SK-N-DZ (cell line): ENCODE results near the gene IDUA.

Experiments
- DNase-seq: peaks from one replicate; pipeline ENCODE4 v3.0.0-alpha.2; 2015; ENCODE audit warnings: low spot score

Gene IDUA

DNA sequence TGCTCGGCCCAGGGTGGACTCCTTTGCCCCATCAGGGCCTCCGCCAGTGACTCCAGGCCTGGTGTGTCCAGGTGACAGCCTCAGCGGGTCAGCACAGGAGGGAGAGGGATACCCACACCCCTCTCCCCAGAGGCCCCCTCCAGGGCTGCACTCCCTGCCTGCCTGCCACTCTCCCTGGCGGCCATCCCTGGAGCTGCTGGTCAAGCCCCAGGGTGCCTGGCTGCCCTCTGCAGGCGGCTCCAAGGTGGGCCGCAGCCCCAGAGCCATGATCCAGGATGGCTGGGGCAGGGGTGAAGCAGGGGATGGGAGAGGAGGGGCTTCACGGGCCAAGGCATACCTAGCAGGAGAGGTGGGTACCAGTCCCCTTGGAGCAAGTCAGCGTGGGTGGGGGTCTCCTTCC, 28.3 kb downstream of the IDUA start:
- DNase-seq: no peak

DNA sequence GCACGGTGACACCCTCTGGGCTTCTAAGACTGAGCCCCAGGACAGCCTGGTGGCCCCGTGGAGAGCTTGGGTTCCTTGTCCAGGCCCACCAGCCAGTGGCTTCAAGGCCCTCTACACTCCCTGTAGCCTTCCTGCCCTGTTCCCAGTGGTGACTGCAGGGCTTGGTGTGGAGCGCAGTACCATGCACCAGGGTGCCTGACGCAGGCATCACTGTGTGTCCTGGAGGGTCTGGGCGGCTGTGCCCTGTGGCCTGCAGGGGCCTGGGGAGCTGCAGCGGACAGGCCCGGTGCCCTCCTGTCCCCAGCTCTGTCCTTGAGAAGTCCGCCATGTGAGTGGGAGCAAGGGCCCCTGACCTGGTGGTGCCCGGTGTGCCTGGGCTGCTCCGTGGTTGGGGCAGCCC, 28.9 kb downstream of the IDUA start:
- no peak for DNase-seq

DNA sequence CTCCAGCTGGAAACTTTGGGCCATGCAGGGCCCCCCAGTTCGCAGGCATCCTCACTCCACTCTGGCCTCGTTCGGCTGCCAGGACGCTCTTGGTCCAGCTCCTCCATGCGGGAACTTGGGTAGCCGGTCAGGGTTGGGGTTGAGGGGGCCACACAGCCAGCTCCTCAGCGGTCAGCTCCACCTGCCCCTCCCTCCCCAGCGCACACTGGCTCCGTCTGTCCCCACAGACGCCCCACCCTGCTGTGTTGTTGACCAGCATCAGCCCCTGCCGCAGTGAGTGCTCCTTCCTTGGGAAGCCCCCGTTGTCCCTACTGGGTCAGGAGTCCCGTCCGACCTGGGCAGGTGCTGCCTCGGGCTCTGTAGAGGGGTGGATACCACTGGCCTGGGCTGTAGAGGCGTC, 30.4 kb downstream of the IDUA start:
- DNase-seq: no peak

DNA sequence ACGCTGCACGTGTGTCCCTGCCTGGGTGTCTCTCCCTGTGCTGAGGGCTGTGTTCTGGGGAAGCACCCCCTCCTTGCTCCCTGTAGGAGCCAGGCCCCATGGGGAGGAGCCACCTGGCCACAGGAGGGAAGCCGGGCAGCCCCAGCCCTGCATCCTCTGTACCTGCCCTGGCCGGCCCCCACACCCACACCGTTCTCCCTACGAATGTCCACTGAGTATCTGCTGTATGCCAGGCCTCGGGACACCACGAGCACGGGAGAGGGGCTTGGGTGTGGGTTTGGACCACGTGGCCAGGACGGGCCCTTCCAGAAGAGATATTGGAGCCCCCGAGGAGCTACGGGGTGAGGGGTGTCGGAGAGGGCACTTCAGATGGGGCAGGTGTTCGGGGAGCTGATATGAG, 30.9 kb downstream of the IDUA start:
- DNase-seq: no peak

DNA sequence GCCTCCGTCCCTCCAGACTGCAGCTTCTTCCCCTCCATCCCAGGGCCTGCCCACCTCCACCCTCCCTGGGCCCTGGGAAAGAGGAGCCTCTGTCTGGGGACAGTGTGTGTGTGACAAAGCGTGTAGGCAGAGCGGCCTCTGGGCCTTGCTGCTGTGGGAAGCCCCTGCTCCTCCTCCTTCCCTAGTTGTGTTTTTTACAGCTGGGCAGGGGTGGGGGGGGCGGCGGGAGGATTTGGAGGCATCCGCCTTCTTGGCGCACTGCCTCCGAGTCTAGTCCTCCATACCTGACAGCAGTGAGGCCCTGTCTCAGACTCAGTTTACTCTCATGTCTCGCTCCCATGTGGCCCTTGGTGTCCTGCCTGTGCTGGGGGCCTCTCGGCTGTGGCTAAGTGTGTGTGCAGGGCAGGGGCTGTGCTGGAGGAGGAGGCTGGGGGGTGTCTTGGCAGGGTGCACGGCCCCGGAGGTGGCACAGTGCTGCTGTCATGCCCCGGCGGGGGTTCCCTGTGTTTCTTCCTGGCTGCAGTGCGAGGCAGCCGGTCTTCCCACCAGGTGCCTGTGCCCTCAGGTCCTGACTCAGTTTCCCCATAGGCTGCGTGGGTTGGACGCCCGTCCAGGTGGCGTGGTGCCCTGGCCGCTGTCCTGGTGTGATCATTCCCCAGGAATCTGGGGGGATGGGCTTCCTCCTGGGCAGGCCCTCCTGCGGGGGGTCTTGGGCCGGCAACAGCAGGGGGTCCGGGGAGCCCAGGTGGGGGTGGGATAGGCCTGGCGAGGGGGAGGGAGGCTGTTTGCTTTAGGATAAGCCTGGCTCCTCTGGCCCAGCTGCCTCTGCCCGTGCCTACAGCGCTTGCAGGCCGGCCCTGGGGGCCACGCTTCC, 31.5 kb downstream of the IDUA start:
- no peak for DNase-seq

DNA sequence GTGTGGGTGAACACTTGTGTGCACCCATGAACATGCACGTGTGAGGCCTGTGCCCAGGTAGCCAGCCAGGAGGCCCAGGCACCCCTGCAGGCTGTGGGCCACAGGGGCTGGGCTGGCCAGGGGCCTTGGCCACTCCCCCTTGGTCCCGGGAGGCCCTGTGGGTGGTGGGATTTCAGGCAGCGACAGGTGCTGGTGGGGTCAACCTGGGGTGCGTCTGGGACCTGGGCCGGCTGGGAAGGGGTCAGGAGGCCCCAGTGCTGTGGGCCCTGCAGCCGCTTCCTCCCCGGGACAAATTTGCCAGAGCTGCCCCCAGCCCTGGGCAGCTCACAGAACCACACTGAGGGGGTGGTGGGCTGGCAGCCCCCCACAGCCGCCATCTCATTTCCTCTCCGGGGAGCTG, 32.5 kb downstream of the IDUA start:
- no peak for DNase-seq

DNA sequence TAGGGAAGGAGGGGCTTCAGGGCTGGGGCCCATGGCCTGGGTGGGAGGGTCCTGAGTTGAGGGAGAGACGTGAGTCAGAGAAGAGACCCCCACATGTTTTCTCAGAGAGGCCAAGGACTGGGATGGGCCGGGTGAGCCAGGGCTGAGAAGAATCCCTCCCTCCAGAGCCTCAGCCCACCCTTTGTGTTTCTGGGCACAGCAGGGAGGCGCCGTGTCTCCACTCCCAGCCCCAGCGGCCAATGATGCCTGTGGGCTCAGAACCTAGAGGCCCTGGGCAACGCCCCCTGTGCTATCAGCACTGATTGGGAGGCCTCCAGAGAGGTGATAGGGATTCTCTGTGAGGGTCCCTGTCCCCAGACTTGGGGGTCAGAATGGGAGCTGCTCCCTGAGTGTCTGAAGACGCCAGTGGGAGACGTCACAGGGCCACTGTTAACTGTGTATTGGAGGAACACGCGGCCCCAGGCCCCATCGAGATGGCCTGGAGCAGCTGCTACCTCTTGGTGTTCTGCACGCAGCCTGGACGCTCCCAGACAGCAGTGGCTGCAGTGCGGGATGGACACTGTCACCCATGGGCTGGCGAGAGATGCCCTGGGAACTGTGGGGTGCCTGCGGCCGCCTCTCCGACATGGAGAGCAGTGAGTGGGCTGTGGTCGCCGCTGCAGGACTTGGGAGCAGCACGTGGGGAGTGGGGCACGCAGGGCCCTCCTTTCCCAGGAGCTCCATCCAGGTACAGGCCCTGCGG, 33.1 kb downstream of the IDUA start:
- DNase-seq: no peak

DNA sequence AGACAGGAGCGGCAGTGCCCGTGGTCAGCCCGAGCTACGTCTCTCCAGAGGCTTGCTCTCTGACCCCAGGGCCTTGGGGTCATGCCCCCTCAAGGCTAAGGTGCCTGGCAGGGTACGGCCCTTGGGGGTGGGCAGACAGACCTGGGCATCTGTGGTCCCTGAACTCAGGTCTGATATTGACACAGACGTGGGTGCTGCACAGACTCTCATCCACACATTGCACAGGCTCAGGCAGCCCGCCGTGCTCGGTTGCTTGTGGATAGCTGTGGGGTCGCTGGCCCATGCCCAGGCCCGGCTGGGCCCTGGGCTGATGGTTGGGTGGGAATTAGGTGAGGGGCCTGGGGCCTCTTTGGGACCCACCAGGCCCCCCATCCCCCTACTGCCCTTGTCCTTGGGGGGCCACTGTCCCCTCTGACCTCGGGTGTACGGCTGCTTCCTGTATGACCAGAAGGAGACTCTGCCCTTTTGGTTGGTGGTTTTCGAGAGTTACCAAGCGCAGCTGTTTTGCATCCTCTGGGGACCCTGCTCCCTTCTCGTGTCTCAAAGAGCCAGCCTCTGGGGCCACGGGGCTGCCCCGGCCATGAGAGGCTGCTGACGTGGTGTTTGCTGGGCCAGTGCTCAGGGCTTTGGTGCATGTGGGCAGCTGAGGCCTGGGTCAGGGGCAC, 34.7 kb downstream of the IDUA start:
- DNase-seq: no peak

DNA sequence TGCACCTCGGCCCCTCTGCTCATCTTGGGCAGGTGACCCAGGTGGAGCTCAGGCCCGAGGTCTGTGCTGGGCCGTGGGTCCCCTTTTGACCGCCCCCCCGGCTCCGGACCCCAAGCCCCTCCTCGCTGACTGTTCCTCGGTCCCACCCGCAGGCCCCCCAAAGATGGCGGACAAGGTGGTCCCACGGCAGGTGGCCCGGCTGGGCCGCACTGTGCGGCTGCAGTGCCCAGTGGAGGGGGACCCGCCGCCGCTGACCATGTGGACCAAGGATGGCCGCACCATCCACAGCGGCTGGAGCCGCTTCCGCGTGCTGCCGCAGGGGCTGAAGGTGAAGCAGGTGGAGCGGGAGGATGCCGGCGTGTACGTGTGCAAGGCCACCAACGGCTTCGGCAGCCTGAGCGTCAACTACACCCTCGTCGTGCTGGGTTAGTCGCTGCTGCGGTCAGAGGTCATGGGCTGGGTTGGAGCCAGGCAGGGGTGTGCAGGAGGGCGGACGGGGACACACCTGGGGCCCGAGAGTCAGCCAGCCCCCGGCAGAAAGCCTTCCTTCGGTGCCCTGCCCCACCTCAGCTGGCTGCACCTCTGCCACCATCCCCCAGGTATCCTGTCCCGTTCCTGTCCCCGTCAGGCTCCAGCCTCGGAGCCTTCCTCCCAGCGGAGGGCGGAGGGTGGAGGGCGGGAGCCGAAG, 35.4 kb downstream of the IDUA start:
- DNase-seq: no peak

DNA sequence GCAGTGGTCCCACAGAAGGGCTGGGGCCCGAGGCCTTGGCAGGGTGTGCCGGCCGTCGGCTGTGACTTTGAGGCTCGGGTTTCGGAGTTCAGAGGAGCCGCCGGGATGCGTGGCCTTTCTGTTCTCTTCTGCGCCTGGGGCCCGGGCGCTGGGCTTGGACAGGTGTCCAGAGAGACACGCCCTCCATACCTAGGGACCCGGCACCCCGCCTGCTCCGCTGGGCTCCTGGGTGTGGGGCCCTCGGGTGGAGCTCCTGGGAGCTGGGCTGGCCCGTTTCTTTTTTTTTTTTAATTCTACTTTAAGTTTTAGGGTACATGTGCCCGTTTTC, 35.9 kb downstream of the IDUA start:
- no peak for DNase-seq

DNA sequence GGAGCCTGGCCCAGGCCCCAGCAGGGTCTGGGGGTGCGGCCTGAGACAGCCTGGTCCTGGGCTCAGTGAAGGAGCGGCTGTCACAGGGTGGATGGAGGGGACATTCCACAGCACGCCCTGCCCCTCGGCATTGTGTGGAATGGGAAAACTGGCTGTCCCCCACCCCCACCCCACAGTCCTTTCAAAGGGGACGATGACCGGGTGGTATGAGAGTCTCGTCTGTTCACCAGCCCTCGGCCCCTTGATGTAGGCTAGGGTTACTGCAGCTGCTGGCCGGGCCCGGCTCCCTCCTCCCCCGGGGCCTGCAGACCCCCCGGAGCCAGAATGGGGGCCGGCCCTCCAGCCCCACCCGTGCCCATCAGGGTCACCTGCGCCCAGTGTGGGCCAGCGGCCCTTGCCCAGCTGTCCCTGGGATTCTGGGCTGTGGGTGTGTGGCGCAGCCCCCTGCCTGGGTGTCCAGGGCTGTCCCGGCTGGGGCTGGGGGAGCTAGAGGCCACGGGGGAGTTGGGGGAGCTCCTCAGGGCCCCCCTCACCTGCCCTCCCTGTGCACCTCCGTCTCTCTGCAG, 36.3 kb downstream of the IDUA start:
- no peak for DNase-seq

DNA sequence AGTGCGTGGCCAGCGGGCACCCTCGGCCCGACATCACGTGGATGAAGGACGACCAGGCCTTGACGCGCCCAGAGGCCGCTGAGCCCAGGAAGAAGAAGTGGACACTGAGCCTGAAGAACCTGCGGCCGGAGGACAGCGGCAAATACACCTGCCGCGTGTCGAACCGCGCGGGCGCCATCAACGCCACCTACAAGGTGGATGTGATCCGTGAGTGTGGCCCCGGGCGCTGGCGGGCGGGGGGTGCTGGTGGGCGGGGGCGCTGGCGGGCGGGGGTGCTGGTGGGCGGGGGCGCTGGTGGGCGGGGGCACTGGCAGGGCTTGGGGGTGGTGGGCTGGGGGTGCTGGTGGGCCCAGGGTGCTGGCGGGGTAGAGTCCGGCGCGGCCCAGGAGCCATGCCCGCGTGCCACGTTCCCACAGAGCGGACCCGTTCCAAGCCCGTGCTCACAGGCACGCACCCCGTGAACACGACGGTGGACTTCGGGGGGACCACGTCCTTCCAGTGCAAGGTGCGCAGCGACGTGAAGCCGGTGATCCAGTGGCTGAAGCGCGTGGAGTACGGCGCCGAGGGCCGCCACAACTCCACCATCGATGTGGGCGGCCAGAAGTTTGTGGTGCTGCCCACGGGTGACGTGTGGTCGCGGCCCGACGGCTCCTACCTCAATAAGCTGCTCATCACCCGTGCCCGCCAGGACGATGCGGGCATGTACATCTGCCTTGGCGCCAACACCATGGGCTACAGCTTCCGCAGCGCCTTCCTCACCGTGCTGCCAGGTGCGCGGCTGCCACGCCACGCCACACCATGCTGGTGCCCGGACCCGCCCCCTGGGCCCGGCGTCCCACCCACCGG, 37.3 kb downstream of the IDUA start:
- DNase-seq: no peak

DNA sequence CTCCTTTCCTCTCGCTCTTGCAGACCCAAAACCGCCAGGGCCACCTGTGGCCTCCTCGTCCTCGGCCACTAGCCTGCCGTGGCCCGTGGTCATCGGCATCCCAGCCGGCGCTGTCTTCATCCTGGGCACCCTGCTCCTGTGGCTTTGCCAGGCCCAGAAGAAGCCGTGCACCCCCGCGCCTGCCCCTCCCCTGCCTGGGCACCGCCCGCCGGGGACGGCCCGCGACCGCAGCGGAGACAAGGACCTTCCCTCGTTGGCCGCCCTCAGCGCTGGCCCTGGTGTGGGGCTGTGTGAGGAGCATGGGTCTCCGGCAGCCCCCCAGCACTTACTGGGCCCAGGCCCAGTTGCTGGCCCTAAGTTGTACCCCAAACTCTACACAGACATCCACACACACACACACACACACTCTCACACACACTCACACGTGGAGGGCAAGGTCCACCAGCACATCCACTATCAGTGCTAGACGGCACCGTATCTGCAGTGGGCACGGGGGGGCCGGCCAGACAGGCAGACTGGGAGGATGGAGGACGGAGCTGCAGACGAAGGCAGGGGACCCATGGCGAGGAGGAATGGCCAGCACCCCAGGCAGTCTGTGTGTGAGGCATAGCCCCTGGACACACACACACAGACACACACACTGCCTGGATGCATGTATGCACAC, 38.2 kb downstream of the IDUA start:
- DNase-seq: no peak

DNA sequence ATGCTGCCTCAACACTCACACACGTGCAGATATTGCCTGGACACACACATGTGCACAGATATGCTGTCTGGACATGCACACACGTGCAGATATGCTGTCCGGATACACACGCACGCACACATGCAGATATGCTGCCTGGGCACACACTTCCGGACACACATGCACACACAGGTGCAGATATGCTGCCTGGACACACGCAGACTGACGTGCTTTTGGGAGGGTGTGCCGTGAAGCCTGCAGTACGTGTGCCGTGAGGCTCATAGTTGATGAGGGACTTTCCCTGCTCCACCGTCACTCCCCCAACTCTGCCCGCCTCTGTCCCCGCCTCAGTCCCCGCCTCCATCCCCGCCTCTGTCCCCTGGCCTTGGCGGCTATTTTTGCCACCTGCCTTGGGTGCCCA, 39.3 kb downstream of the IDUA start:
- no peak for DNase-seq

DNA sequence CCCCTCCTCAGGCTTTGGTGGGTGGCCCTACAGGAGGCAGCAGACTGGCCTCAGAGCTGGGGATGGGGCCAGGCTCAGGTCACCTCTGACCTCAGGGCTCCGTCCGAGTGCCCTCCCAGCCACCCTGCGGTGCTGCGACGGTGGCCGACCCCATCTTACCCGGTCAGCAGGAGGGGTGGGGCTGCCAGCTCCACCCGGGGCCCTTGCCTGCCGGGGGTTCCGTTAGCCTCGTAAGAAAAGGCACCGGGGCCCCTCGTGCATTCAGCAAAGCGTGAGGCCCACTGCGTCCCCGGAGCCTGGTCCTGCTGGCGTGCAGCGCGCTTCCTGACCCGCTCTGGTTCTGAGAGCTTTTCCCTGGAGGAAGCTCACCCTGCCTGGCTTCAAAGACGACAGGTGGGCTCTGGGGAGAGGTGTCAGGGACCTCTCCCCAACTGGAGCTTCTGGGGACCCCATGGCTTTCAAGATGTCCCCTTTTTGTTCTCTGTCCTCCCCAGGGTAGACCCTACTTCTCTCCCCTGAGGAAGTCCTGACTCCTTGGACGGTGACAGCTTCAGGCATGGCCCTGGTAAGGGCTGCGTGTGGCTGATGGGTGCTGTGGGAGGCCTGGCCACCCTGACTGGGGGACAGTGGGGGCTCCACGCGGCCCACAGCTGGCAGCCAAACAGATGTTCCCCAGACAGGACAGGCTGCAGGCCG, 40.5 kb downstream of the IDUA start:
- no peak for DNase-seq

DNA sequence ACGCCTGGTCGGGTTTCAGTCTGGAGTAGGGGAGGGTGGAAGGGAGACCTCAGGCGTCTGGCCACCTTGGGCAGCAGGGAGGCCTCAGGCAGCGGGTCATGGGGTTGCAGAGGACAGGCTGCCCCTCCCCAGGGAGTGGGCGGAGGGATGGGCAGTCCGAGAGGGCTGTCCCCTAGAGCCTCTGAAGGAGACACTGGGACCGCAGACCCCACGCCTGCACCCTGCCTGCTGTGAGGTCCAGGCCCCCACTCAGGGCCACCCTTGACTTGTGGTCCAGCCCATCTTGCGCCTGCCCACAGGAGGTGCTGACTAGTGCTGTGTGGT, 41.0 kb downstream of the IDUA start:
- DNase-seq: no peak

DNA sequence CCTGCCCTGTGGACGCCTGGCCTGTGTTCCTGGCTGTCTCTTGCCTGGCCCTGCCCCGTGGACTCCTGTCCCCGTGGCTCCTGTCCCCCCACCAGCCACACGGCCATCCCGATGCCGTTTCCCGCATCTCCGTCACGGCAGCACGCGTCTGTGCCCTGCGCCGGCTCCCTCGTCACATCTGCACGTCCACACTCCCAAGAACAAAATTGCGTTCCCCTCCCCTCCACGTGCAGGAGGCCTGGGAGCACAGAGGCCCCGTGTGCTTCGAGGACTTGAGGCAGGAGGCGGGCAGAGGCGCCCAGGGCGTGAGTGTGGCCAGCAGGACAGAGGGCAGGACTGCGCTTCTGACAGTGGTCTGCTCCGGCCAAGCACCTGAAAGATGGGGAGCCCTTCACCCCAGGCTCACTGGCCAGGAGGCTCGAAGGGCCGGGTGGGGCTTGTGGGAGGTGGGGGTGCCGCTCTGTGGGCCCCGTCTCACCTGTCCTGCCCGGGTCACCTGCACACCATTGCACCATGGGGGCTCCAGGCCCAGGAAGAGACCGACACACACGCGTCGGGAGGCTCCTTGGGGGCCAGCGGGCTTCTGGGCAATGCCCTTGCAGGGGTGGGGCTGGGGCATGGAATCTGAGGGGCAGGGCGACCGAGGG, 41.9 kb downstream of the IDUA start:
- DNase-seq: no peak

DNA sequence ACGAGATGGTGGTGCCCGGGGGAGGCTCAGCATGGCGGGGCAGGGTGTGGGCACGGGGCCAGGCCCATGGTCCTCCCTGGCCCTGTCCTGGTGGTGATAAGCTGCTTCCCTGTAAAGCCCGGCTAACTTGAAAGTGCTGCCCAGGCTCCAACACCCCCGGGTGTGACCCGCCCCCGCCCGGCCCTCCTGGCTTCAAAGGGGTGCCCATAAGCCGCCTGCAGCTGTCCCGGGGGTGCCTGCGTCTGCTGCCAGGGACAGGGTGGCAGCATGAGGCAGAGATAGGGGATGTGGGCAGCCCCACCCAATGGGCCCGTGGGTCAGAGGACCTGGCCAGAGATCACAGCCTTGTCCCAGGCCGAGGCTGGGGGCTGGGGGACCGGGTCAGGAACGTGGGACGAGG, 42.7 kb downstream of the IDUA start:
- no peak for DNase-seq

DNA sequence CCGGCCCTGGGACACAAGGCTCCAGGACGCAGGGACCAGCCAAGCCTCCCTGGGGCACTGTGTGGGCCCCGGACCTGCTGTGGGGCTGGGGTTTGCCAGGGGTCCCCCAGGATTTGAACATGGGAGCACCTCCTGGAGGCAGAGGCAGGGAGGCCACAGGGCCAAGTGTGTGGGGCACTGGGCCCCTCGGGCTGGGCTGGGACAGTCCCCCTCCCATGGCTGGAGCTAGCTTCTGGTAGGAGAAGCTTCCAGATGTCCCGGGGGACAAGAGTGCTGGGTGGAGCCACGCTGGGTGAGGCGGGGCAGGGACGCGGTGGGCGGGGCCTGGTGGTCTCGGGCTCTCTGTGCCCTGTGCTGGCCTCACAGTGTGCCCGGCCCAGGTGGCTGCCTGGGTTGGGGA, 43.2 kb downstream of the IDUA start:
- peak; percentile 49 for DNase-seq
